ENCODE results near the gene LENEP.

LENEP gene

DNA sequence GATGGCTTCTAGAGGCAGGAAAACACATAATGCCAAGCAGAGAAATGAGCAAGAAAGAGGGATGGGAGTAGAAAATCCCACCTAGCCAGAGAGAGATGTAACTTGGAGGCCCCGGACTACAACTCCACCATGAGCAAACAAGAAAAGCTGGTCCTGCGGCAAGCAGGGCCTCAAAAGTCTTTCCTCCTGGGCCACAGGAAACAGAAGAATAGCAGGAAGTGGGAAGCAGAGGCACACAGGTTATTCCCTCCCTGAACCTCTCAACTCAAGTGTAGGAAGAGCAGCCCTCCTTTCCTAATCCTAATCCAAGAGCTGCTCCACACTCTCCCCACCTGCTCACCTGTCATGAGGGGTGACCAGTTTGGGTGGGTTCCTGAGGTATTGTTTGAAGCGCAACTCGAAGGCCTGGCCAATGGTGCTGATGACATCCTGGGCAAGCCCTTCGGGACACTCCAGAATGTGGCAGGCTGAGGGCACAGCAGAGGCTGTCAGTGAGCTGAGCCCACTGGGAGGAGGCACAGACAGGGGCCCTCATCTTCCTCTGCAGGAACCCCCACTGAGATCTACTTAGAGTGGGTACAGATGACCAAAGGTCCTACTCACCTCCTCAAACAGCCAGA, 25.9 kb upstream of the LENEP start:
- H3K36me3 ChIP-seq (ENCODE audit: insufficient read depth, insufficient read length, low read length): peaks cover 71% of the 10 kb centered on the region

DNA sequence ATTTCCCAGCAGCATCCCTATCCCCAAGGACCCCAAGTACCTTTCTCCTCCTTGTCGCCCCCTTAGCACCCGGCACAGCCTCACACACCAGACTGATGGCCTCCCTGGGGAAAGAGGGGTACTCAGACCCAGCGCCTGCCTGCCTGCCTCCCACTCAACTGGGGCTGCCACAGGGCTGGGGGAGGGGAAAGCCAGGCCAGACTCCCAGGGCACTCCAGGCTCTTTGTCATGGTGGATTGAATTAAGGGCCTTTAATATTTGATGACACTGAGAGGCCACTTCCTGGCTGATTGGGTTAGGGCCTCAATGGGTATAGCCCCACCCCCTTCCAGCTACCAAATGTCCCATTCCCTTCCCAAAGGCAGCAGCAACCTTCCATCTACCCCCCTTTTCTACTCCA, 24.7 kb upstream of the LENEP start:
- peak overlapping the region; percentile 77 for H3K4me3 ChIP-seq (ENCODE audit: insufficient read length, low read depth)
- no peaks in the 10 kb centered on the region for H3K27me3 ChIP-seq (ENCODE audit: insufficient read depth, insufficient read length)
- H3K4me1 ChIP-seq (ENCODE audit: insufficient read depth, insufficient read length): peaks cover 20% of the 10 kb centered on the region
- H3K9me3 ChIP-seq (ENCODE audit: insufficient read depth, low read length): no peaks in the 10 kb centered on the region
- no peak for DNase-seq (ENCODE audit: low read depth, low spot score)
- H3K9ac ChIP-seq (ENCODE audit: insufficient read length, low read depth): peak overlapping the region; percentile 98
- peaks cover 58% of the 10 kb centered on the region for H3K36me3 ChIP-seq (ENCODE audit: insufficient read depth, insufficient read length, low read length)
- TF ChIP-seq ZNF274 (IDR thresholded peaks at IDR 0.05; ENCODE audit: low read depth, low read length): no peak
- TF ChIP-seq SUZ12 (IDR thresholded peaks at IDR 0.05; ENCODE audit: extremely low read depth, insufficient read depth, insufficient read length): no peak
- TF ChIP-seq YY1 (IDR thresholded peaks at IDR 0.05; ENCODE audit: insufficient read depth, insufficient read length): no peak

More for the DNA sequence above, 25.9 kb upstream of the LENEP start:
- H3K9me3 ChIP-seq (ENCODE audit: insufficient read depth, low read length): no peaks in the 10 kb centered on the region
- no peak for TF ChIP-seq YY1 (IDR thresholded peaks at IDR 0.05; ENCODE audit: insufficient read depth, insufficient read length)
- no peak for TF ChIP-seq ZNF274 (IDR thresholded peaks at IDR 0.05; ENCODE audit: low read depth, low read length)
- TF ChIP-seq SUZ12 (IDR thresholded peaks at IDR 0.05; ENCODE audit: extremely low read depth, insufficient read depth, insufficient read length): no peak
- H3K9ac ChIP-seq (ENCODE audit: insufficient read length, low read depth): no peak overlapping the region
- no peak for DNase-seq (ENCODE audit: low read depth, low spot score)
- H3K4me1 ChIP-seq (ENCODE audit: insufficient read depth, insufficient read length): peaks cover 22% of the 10 kb centered on the region
- no peak overlapping the region for H3K4me3 ChIP-seq (ENCODE audit: insufficient read length, low read depth)
- no peaks in the 10 kb centered on the region for H3K27me3 ChIP-seq (ENCODE audit: insufficient read depth, insufficient read length)

DNA sequence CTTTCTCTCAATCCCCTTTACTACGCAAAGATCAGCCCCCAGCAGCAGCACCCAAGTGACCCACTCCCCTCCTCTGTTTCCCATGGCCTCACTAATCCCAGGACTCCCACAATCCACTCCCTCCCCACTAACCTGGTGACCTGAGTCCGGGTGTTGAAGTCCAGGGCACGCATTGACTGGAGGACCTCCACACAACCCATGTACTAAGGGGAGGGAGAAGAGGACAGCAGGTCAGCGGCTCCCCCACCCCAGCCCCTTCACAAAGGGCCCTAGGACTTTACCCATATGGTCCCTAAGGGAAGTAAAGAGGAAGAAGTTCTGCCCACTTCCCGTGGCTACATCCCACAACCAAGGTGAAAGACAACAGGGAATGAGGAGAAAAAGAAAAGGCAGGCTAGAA, 24.1 kb upstream of the LENEP start:
- H3K4me1 ChIP-seq (ENCODE audit: insufficient read depth, insufficient read length): peaks cover 20% of the 10 kb centered on the region
- H3K9ac ChIP-seq (ENCODE audit: insufficient read length, low read depth): peak overlapping the region; percentile 98
- no peaks in the 10 kb centered on the region for H3K27me3 ChIP-seq (ENCODE audit: insufficient read depth, insufficient read length)
- TF ChIP-seq YY1 (IDR thresholded peaks at IDR 0.05; ENCODE audit: insufficient read depth, insufficient read length) (no peak), ZNF274 (IDR thresholded peaks at IDR 0.05; ENCODE audit: low read depth, low read length) (no peak), SUZ12 (IDR thresholded peaks at IDR 0.05; ENCODE audit: extremely low read depth, insufficient read depth, insufficient read length) (no peak)
- H3K9me3 ChIP-seq (ENCODE audit: insufficient read depth, low read length): no peaks in the 10 kb centered on the region
- DNase-seq (ENCODE audit: low read depth, low spot score): no peak
- peak overlapping the region; percentile 77 for H3K4me3 ChIP-seq (ENCODE audit: insufficient read length, low read depth)
- peaks cover 53% of the 10 kb centered on the region for H3K36me3 ChIP-seq (ENCODE audit: insufficient read depth, insufficient read length, low read length)

DNA sequence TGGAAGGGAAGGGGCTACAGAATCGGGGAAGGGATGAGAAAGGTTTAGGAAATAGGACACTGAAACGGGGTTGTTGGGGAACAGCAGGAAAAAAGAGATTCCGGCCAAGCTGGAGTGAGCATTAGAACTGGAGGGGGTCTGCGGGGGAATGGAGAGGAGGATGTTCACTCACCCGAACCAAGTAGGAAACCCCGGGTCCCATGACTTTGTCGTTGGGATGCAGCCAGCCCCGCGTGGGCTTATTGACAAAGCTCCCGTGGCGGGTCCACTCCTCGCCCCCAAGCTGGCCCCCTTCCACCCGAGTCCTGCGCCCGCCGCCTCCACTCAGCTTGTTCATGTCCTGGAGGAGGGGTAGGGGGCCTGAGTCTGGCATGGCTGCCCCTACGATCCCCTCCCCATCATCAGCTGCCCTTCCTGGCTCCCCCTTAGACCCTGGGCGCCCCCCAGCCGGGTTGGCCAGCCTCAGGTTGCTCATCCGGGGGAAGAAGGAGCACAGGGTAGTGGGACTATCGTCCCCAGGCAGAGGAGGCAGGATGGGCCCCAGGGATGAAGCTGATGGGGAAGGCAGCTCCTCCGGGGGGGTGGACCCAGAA, 23.4 kb upstream of the LENEP start:
- Histone ChIP-seq H3K27me3 (ENCODE audit: insufficient read depth, insufficient read length) (no peaks in the 10 kb centered on the region), H3K36me3 (ENCODE audit: insufficient read depth, insufficient read length, low read length) (peaks cover 46% of the 10 kb centered on the region), H3K9me3 (ENCODE audit: insufficient read depth, low read length) (no peaks in the 10 kb centered on the region), H3K4me1 (ENCODE audit: insufficient read depth, insufficient read length) (peaks cover 20% of the 10 kb centered on the region), H3K9ac (ENCODE audit: insufficient read length, low read depth) (peak overlapping the region; percentile 98), H3K4me3 (ENCODE audit: insufficient read length, low read depth) (peak overlapping the region; percentile 77)
- no peak for DNase-seq (ENCODE audit: low read depth, low spot score)
- TF ChIP-seq SUZ12 (IDR thresholded peaks at IDR 0.05; ENCODE audit: extremely low read depth, insufficient read depth, insufficient read length): no peak

DNA sequence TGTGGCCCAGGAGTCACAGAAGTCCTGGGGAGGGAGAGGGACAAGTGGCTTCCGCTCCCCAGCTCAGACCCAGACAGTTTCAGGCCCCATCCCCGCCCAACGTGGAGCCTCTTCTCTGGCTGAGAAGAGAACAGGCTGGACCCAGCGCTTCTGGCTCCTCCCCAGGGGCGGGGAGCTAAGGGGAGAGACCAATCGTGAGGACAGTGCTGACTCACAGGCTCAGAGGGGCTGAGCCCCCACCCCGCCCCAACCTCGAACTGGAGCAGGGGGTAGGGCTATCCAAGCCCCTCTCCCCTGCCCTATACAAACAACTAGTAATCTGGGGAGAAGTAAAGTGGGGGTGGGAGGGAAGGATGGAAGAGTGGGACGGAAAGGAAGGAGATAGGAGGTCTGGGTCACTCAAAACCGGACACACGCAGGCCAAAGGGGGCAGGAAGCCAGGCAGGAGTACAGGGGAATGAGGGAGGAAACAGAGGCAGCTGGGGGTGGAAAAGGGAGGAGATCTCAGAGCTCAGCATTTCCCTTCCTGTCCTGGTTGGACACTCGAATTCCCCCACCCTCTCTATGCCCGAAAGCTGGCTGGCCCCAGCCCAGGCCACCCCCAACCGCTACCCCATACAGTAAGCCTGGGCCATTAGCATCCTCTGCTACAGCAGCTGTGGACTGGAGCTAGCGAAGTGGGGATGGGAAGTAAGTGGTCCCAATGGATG, 22.6 kb upstream of the LENEP start, which contains the start of gene SHC1:
Gene SHC1, minus strand, starts transcription at position 117 of the 710 bp plus-strand sequence. CDS start 221 bp downstream, outside the sequence.
- Histone ChIP-seq H3K4me1 (ENCODE audit: insufficient read depth, insufficient read length) (peaks cover 20% of the 10 kb centered on the region), H3K27me3 (ENCODE audit: insufficient read depth, insufficient read length) (no peaks in the 10 kb centered on the region), H3K9ac (ENCODE audit: insufficient read length, low read depth) (peak within 1 kb of the TSS; percentile 98), H3K36me3 (ENCODE audit: insufficient read depth, insufficient read length, low read length) (peaks cover 38% of the 10 kb centered on the region), H3K4me3 (ENCODE audit: insufficient read length, low read depth) (peak within 1 kb of the TSS; percentile 77), H3K9me3 (ENCODE audit: insufficient read depth, low read length) (no peaks in the 10 kb centered on the region)
- TF ChIP-seq SUZ12 (IDR thresholded peaks at IDR 0.05; ENCODE audit: extremely low read depth, insufficient read depth, insufficient read length): no peak
- no peak for TF ChIP-seq ZNF274 (IDR thresholded peaks at IDR 0.05; ENCODE audit: low read depth, low read length)
- TF ChIP-seq YY1 (IDR thresholded peaks at IDR 0.05; ENCODE audit: insufficient read depth, insufficient read length): no peak
- DNase-seq (ENCODE audit: low read depth, low spot score): peak; percentile 96

DNA sequence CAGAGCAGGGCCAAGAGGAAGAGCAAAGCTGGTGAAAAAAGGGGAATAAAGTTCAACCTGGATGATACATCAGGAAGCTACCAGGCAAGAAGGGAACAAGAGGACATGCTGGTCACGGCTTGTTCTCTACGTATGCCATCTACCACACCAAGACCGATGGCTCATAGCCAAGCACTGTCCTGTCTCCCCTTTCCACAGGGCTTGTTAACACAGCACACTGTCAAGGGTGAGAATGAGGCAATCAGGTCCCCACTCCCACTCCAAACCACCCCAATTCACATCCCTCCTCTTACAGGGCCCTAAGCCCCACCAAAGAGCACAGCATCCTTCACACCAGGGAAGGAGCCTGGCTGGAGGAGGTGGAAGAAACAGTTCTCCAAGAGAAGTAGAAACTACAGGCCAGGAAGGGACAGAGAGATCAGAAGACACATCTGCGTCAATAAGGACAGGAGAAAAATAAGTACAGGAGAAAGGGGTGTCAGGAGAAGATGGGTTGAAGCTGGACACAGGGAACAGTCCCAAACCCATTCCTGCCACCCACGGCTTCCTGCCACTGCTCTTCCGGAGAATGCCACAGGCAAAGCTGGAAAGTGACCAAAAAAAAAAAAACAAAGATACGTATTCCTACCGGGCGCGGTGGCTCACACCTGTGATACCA, 21.9 kb upstream of the LENEP start:
- peak overlapping the region; percentile 77 for H3K4me3 ChIP-seq (ENCODE audit: insufficient read length, low read depth)
- H3K27me3 ChIP-seq (ENCODE audit: insufficient read depth, insufficient read length): no peaks in the 10 kb centered on the region
- H3K9me3 ChIP-seq (ENCODE audit: insufficient read depth, low read length): no peaks in the 10 kb centered on the region
- H3K4me1 ChIP-seq (ENCODE audit: insufficient read depth, insufficient read length): peaks cover 20% of the 10 kb centered on the region
- peak overlapping the region; percentile 98 for H3K9ac ChIP-seq (ENCODE audit: insufficient read length, low read depth)
- TF ChIP-seq YY1 (IDR thresholded peaks at IDR 0.05; ENCODE audit: insufficient read depth, insufficient read length) (no peak), ZNF274 (IDR thresholded peaks at IDR 0.05; ENCODE audit: low read depth, low read length) (no peak), SUZ12 (IDR thresholded peaks at IDR 0.05; ENCODE audit: extremely low read depth, insufficient read depth, insufficient read length) (no peak)
- H3K36me3 ChIP-seq (ENCODE audit: insufficient read depth, insufficient read length, low read length): peaks cover 37% of the 10 kb centered on the region
- no peak for DNase-seq (ENCODE audit: low read depth, low spot score)

DNA sequence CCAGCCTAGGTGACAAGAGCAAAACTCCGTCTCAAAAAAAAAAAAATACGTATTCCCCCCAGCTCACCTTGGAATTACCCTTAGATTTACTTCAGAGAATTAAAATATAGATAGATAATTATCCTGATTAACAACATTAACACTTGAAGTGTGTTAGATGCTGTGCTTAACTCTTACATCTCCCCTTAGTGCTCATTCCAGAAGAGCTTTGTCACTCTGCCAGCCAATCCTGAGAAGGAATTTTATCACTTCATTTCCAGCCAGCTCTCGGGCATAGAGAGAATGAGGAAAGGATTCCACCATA, 21.2 kb upstream of the LENEP start:
- Histone ChIP-seq H3K4me3 (ENCODE audit: insufficient read length, low read depth) (peak overlapping the region; percentile 33), H3K9ac (ENCODE audit: insufficient read length, low read depth) (peak overlapping the region; percentile 93), H3K9me3 (ENCODE audit: insufficient read depth, low read length) (no peaks in the 10 kb centered on the region), H3K36me3 (ENCODE audit: insufficient read depth, insufficient read length, low read length) (peaks cover 36% of the 10 kb centered on the region), H3K4me1 (ENCODE audit: insufficient read depth, insufficient read length) (peaks cover 23% of the 10 kb centered on the region), H3K27me3 (ENCODE audit: insufficient read depth, insufficient read length) (no peaks in the 10 kb centered on the region)
- no peak for DNase-seq (ENCODE audit: low read depth, low spot score)
- TF ChIP-seq YY1 (IDR thresholded peaks at IDR 0.05; ENCODE audit: insufficient read depth, insufficient read length) (no peak), SUZ12 (IDR thresholded peaks at IDR 0.05; ENCODE audit: extremely low read depth, insufficient read depth, insufficient read length) (no peak), ZNF274 (IDR thresholded peaks at IDR 0.05; ENCODE audit: low read depth, low read length) (no peak)

All from NT2/D1 (cell line).